HL-60/S4 treated with phorbol 12-myristate 13-acetate at 8.2 ng/mL for 4 days and 3 days (cell line): ENCODE results near the gene MED29.

Experiments used
- in situ Hi-C: fragments of 300-500 bp; cut with MboI; formaldehyde crosslinking; loops from 2 replicates; pipeline ENCODE4 v1.15.0; 2022; ENCODE audit warnings: low sequenced_read_pairs

The MED29 gene

DNA sequence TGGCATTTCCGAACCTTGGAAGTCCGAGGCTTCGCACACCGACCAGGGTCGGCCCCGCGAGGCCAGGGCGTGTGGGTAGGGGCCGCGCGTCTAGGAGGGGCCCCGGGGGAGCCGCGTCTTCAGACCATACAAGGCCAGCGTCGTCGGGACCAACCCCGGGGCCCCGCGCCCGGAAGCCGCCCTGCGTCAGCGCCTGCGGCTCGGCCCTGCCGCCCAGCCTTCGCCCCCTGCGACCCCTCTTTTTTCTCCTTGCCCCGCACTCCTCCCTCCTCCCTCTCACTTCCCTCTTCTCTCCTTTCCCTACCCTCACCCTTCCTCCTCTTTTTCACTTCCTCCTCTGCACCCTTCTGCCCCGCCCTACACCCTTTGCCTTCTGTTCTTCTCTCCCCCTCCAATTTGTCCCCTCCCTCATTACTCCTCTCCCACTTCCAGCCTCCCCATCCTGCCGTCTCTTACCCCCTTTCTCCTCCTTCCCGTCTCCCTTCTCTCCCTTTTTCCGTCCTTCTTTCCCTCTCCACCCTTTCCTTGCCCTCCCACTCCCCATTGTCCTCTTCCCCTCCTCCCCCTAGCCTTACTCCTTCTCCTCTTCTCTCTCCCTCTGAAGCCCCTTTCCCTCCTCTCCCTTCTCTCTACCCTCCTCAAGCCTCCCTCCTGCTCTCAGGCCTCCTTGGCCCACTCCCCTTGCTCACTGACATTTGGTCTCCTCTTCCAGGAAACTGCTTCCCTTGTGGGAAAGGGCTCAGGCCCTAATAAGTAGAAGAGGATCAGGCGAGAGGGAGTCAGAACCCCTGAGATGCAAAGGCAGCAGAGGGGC is 19.0 kb downstream of the MED29 start:
- in situ Hi-C loops: no loop called here

DNA sequence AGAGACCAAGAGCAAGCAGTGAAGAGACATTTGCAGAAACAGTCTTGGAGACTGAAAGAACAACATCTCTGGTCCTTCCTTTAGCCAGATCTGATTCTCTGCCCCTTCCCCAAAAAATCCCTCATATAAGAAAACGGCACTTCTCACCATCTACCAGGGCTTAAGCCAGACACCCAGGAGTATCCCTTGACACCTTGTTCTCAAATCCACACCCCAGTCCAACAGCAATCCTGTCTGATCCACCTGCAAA is 19.6 kb downstream of the MED29 start:
- in situ Hi-C loops: no loop called here

DNA sequence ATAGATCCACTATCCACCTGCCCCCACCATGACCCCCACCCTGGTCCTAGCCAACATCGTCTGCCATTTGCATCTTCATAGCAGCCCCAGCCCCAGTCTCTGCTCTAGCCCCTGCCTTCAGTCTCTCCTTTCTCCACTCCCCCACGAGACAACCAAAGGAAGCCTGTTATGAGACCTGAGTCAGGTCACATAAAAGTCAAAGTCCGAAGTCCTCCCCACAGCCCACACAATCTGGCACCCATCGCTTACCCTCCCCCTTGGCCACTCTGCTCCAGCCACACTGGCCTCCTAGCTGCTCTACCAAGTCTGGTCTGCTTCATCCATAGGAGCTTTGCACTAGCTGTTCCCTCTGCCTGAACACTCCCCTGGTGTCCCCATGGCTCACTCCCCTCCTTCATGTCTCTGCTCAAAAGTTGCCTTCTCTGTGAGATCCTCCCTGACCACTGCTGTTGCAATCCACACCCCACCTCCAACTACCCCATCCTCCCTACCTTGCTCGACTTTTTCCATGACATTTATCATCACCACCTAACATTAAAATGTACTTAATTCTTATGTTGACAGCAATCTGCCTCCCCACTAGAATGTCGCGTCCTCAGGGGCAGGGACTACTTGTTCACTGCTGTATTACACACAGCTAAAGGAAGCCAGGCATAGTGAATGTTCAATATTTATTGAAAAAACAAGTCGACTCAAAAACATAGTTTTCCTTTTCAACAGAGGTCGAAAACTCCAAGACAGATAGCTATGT is 20.1 kb downstream of the MED29 start:
- in situ Hi-C loops: no loop called here

DNA sequence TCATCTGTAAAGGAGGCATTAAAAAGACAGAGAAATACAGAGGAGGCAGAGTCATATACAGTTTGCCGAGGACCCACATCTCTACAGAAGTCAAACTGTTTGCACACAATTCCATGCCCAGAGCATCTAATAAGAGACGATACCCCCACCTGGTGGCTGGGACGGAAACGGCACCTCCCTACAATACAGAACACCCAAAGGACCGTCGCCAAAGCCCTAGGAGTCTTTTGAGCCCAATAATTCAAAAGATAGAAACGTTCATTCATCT is 20.6 kb downstream of the MED29 start:
- in situ Hi-C loops: no loop called here

DNA sequence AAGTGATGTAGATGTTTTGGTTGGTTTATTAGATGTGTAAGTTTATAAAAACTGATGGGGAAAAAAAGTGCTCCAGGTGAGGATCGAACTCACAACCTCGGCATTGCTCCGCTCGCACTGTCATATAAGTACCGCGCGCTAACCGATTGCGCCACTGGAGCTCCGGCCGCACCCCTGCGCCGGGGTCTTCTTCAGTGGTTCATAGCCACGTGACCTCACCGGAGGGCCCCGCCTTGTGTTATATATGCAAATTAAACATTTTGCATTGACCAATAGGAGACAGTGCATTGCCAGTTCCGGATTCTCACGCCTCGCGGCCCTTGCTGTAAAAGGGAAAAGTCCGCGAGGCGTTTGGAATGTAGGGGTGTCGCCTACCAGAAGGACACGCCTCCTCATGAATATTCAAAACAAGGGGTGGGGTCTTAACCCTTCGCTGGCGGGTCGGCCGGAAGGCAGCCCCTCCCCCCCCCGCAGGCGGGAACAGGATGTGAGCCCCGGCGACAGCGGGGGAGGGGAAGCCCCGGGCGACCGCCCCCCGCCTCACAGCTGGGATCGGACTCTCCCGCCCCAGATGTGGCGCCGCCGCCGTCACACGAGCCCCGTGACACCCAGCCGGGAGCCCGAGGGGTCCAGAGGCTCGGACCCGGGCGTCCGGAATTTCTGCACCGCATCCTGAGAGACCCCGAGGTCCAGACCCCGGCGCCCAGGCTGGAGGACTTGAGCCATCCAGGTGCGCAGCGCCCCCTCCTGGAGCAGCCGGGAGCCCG is 21.1 kb downstream of the MED29 start, which contains the start of gene PLEKHG2:
PLEKHG2 (plus strand) TSS at position 570 of the 767 bp plus-strand sequence. CDS start 1,418 bp downstream, outside the sequence.
- in situ Hi-C loops: no loop called here

DNA sequence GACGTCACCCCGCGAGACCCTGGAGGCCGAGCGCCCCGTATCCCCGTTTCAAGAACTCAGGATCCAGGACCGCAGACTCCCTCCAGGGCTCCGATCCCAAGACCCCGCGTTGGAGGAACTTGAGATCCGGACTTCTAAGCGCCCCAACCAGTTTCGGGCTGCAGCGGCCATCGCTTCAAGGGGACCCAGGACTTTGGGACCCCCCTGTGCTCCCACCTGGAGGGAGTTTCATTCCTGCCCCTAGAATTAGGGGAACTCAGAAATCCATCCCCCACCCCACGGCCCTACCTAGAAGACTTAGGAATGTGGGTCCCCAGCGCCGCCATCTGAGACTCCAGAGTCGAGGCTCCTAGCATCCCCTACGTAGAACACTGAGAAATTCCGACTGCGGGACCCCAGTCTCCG is 21.7 kb downstream of the MED29 start:
- in situ Hi-C loops: no loop called here

DNA sequence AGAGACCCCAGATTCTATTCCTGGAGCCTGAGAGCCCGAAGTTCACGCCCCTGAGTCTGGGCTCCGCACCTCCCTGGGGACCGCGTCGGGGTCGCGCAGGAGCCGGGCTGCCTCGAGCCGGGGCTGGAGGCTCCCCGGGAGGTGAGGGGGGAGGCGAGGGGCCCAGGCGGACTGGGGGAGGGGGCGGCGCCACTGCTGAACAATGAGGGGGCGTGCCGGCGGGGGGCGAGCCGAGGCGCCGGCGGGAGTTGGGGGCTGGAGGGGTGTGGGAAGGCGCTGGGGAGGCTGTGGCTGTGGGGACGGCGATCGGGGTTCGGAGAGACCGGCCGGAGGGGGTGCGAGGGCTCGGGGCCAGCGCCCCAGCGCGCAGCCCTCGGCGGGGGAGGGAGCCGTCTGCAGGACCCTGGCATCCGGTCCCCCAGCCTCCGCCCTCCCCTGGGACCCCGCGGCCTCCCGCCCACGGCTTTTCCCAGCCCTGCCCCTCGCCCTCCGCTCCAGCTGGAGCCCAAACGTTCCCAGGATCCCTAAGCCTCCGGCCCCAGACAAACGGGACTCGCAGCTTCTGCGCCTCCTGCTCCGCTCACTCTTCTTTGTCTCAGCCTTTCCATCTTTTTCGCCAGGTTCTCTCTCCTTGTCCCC is 22.2 kb downstream of the MED29 start:
- in situ Hi-C loops: no loop called here

DNA sequence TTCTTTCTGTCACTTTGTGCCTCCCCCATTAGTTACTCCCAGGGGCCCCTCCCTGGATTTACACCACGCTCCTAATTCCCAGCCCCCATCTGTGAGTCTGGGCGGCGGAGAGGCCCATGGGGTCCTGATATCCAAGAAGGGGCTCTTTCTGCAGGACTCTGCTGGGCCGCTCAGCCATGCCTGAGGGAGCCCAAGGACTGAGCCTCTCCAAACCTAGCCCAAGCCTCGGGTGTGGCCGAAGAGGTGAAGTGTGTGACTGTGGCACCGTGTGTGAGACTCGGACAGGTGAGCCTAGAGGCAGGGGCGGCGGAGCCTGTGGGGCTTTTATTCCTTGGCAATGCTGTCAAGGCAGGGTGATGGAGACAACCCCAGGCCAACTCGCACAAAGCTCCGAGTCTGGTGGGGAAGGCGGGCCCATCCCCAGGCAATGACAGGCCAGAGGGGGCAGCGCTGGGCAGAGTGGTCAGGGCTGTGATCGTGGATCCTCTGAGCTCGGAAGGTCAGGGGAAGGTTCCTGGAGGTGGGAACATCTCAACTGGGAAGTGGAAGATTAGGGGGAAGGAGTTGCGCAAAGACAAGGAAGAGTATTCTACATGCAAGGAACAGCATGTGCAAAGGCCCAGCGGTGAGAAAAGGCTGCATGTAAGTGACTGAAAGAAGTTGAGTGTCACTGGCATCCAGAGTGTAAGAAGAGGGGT is 22.9 kb downstream of the MED29 start:
- in situ Hi-C loops: no loop called here

DNA sequence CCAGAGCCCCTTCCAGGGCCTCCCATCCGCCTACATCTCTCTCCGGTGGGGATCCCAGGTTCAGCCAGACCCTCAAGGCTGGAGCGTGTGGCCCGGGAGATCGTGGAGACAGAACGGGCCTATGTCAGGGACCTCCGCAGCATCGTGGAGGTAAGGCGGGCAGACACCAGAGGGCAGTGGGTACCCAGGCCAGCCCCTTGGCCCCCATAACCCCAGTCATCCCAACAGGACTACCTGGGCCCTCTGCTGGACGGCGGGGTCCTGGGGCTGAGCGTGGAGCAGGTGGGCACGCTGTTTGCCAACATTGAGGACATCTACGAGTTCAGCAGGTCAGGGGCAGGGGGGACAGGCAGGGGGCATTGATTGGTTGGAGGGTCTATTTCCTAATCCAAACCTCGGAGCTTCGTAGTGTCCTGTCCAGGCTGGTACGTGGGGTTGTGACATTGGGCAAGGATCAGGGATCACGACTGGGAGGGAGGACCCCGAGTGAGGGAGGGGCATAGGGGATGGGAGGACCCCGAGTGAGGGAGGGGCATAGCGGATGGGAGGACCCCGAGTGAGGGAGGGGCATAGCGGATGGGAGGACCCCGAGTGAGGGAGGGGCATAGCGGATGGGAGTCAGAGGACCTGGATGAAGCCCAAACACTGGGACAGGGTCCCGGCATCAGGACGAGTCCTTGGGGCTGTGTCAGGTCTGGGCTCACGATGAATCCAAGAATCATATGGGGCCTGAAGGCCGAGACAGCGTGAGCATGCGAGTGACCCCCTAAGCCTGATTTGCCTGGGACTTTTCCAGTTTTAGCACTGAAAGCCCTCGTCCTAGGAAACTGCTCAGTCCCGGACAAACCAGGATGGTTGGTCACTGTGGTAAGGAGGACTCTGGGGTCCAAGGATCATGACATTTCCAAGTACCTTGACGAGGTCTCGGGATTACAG is 24.2 kb downstream of the MED29 start:
- in situ Hi-C loops: no loop called here

DNA sequence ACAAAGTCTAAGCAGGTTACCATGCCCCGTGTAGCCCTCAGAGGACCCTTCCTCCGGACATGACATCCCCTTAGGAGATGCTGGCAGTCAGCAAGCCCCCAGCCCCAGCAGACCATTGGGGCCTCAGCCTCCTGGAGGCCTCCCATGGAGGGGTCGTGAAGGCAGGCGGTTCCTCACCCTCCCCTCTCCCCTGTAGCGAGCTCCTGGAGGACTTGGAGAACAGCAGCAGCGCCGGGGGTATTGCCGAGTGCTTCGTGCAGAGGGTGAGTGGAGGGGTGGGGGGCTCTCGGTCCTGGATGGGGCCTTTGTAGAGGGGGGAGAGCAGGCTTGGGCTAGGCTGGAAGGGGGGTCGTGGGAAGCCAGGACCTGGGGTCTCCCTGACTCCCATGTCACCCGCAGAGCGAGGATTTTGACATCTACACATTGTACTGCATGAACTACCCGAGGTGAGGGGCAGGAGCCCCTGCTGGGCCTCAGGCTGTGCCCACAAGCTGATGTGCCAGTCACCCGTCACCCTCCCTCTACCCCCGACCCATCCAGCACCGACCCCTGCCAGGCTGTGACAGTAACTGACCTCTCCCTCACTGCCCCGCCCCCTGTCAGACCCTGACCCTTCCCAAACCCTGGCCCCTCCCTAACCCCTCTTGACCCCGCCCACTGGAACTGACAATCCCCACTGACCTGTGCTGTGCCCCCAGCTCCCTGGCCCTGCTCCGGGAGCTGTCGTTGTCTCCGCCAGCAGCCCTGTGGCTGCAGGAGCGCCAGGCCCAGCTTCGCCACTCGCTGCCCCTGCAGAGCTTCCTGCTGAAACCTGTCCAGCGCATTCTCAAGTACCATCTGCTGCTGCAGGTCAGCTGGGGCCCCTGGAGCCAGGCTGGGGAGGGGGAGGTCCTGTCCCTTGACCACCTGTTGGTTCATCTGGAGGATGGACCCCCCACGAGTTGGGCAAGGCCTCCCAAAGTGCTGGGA is 25.3 kb downstream of the MED29 start:
- in situ Hi-C loops: no loop called here

DNA sequence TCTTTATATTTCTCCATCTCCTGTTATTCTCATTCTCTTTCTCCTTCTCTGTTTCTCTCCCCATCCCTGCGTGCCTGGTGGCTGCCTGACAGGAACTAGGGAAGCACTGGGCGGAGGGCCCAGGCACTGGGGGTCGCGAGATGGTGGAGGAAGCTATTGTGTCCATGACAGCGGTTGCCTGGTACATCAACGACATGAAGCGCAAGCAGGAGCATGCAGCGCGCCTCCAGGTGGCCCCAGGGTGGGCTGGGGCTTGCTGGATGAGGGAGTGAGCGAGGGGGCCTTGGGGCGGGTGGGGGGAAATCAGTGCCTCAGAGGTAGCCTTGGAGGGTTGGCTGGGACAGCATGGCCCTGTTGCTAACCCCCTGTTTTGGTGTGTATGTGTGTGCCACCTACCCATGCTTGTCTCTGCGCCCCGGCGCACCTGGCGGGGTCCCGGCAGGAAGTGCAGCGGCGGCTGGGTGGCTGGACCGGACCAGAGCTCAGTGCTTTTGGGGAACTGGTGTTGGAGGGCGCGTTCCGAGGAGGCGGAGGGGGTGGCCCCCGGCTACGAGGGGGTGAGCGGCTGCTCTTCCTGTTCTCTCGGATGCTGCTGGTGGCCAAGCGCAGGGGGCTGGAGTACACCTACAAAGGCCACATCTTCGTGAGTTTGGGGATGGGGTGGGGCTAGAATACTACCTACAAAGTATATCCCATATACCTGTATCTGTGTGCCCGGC is 26.4 kb downstream of the MED29 start:
- in situ Hi-C loops: no loop called here

DNA sequence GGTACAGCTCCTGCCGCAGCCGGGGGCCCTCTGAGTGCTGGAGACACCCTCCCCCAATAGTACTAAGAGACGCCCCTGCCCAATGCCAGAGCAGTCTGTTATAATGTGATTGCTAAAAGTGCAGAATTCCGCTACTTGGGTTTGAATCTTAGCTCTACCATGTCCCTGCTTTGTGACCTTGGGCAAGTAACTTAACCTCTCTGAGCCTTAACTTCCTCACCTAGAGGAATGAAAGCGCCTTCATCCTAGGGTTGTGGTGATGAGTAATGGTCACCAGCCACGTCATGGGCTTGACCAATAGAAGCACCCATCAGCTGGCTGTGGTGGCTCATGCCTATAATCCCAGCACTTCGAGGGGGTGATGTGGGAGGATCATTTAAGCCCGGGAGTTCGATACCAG is 27.8 kb downstream of the MED29 start:
- in situ Hi-C loops: no loop called here

DNA sequence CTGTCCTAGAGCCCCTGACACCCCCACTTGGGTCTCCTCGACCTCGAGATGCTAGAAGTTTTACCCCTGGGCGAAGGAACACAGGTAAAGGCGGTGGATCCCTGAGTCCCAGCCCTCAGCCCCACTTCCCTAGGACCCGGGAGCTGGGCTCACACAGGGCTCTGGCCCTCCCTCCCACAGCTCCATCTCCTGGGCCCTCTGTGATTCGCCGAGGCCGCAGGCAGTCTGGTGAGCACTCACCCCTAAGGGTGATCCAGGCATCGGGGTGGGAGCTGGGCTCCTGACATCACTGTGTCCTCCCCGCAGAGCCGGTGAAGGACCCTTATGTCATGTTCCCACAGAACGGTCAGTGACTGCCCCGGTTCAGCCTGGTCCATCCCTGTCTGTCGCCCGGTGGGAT is 29.6 kb downstream of the MED29 start:
- in situ Hi-C loops: no loop called here

DNA sequence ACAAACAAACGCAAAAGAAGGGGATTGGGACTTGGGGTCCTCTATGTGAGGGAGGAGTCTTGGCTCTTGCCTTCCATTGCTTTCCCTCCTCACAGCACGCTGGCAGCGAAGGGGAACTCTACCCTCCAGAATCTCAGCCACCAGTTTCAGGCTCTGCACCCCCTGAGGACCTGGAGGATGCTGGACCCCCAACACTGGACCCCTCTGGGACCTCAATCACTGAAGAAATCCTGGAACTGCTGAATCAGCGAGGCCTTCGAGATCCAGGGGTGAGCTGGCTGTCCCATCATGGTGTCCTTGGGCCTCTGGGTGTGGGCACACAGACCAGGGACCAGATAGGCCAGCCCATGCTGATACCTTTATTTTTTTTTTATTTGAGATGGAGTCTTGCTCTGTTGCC is 30.8 kb downstream of the MED29 start:
- in situ Hi-C loops: no loop called here

DNA sequence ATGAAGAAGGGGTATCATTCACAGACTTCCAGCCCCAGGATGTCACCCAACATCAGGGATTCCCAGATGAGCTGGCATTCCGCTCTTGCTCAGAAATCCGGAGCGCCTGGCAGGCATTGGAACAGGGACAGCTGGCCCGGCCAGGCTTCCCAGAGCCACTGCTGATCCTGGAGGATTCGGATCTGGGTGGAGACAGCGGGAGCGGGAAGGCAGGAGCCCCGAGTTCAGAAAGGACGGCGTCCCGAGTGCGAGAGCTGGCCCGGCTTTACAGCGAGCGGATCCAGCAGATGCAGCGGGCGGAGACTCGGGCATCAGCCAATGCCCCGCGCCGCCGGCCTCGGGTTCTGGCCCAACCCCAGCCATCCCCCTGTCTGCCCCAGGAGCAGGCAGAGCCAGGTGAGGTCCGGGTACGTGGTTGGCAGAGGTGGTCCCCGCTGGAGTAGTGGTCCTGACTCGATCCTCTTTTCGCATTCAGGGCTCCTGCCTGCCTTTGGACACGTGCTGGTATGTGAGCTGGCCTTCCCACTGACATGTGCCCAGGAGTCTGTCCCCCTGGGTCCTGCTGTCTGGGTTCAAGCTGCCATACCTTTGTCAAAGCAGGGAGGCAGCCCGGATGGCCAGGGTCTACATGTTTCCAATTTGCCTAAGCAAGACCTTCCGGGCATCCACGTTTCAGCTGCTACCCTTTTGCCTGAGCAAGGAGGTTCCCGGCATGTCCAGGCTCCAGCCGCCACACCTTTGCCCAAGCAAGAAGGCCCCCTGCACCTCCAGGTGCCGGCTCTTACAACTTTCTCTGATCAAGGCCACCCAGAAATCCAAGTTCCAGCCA is 32.3 kb downstream of the MED29 start:
- in situ Hi-C loops: no loop called here

DNA sequence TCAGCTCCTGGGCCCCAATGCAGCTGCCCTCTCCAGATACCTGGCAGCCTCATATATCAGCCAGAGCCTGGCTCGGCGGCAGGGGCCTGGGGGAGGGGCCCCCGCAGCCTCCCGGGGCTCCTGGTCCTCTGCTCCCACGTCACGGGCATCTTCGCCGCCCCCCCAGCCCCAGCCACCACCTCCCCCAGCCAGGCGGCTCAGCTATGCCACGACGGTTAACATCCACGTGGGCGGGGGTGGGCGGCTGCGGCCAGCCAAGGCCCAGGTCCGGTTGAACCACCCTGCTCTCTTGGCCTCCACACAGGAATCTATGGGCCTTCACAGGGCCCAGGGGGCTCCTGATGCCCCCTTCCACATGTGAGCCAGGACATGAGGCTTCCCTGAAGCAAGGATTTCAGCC is 33.8 kb downstream of the MED29 start:
- in situ Hi-C loops: no loop called here

DNA sequence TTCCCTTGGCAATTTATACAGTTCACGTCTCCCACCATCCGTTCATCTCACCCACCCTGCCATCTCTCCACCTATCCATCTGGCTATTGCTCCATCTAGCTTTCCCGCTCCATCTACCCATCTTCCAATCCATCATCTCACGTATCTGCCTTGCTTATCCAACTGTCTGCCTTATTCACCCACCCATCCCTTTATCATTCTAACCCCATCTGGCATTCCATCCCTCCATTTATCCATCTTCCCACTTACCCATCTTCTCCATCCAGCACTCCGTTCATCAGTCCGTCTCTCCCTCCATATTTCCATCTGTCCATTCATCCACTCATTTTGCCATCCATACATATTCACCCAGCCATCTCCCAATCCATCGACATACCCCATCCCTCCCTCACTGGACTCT is 34.6 kb downstream of the MED29 start:
- in situ Hi-C loops: no loop called here
